HEK293T (cell line): Measurements from ENCODE around the gene PHC2.

Experiments used
- CTCF ChIA-PET: fragments of 350-600 bp; formaldehyde crosslinking; extraction: SDS; loops from one replicate; lab custom pipeline; 2021; ENCODE audit warnings: antibody characterized with exemption, inconsistent platforms; lab: Yijun Ruan, JAX
- POLR2A ChIA-PET: fragments of 350-600 bp; formaldehyde crosslinking; extraction: SDS; loops from one replicate; lab custom pipeline; 2020; ENCODE audit warnings: antibody characterized with exemption, inconsistent platforms; lab: Yijun Ruan, JAX
- DNase-seq: peaks from one replicate; pipeline ENCODE4 v3.0.0; 2012; ENCODE audit warnings: mixed read lengths; ENCODE audit errors: extremely low spot score
- ARNT ChIP-seq: fragments of 450-650 bp; IDR thresholded peaks from 2 replicates; pipeline ENCODE4 v1.6.1; 2017; ENCODE audit warnings: mild to moderate bottlenecking
- BHLHE40 ChIP-seq: fragments of 450-650 bp; IDR thresholded peaks from 2 replicates; pipeline ENCODE4 v1.6.1; 2016; ENCODE audit warnings: mild to moderate bottlenecking, moderate library complexity, borderline replicate concordance
- CTBP1 ChIP-seq: fragments of 450-650 bp; IDR thresholded peaks from 2 replicates; pipeline ENCODE4 v1.6.1; 2016; ENCODE audit warnings: borderline replicate concordance
- ELF4 ChIP-seq: fragments of 450-650 bp; IDR thresholded peaks from 2 replicates; pipeline ENCODE4 v1.6.1; 2017; ENCODE audit warnings: antibody characterized with exemption
- FOXA1 ChIP-seq: fragments of 450-650 bp; IDR thresholded peaks from 2 replicates; pipeline ENCODE4 v1.6.1; 2016; ENCODE audit warnings: mild to moderate bottlenecking
- FOXK2 ChIP-seq: fragments of 450-650 bp; IDR thresholded peaks from 2 replicates; pipeline ENCODE4 v1.6.1; 2016; ENCODE audit warnings: mild to moderate bottlenecking
- FOXM1 ChIP-seq: fragments of 450-650 bp; IDR thresholded peaks from 2 replicates; pipeline ENCODE4 v1.6.1; 2017; ENCODE audit warnings: mild to moderate bottlenecking, borderline replicate concordance
- HDGF ChIP-seq: fragments of 450-650 bp; IDR thresholded peaks from 2 replicates; pipeline ENCODE4 v1.6.1; 2017; ENCODE audit warnings: antibody characterized with exemption, borderline replicate concordance
- L3MBTL2 ChIP-seq: fragments of 450-650 bp; conservative IDR thresholded peaks from 2 replicates; pipeline ENCODE4 v1.6.1; 2016; ENCODE audit warnings: mild to moderate bottlenecking
- LEF1 ChIP-seq: fragments of 450-650 bp; IDR thresholded peaks from 2 replicates; pipeline ENCODE4 v1.6.1; 2017; ENCODE audit warnings: mild to moderate bottlenecking, borderline replicate concordance
- NFRKB ChIP-seq: fragments of 450-650 bp; IDR thresholded peaks from 2 replicates; pipeline ENCODE4 v1.6.1; 2016; ENCODE audit warnings: mild to moderate bottlenecking, moderate library complexity
- SP1 ChIP-seq: fragments of 450-650 bp; IDR thresholded peaks from 2 replicates; pipeline ENCODE4 v1.6.1; 2017
- SUZ12 ChIP-seq: fragments of 450-650 bp; IDR thresholded peaks from 2 replicates; pipeline ENCODE4 v1.6.1; 2016; ENCODE audit warnings: mild to moderate bottlenecking
- TARDBP ChIP-seq: fragments of 450-650 bp; IDR thresholded peaks from 2 replicates; pipeline ENCODE4 v1.6.1; 2016
- ZNF384 ChIP-seq: fragments of 450-650 bp; IDR thresholded peaks from 2 replicates; pipeline ENCODE4 v1.6.1; 2016
- TF ChIP-seq, protein P1 (sequence below): fragments of 450-650 bp; IDR thresholded peaks from 2 replicates; pipeline ENCODE4 v1.6.1; 2016

Gene PHC2

DNA sequence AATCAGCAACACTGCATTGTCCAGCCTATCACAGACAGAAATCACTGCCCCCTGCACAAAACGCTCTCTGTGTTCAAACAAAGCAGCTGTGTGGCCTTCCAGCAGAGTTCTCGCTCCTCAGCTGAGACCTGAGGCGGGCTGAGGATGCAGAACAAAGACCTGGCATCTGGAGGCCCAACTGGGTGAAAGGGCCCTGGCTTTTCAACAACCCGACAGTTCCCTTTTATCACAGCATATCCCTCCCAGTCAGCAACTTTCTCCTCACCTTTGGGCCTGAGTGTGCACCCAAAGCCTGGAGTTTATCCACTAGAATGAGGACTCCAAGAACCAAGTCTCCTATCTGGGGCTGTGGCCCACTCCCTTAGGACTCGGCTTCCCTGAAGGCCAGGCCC is 67.4 kb downstream of the PHC2 start:
- ChIA-PET CTCF (interaction anchor here (1.2 kb wide), 1 partner anchor 93 kb away, joined by 3 read pairs; no protein-coding TSS in a partner anchor), POLR2A (interaction anchor here (0.8 to 2.9 kb wide), 3 partner anchors 9 to 236 kb away, joined by 4 to 17 read pairs (median 5); no protein-coding TSS in a partner anchor)
- DNase-seq = no peak
- TF ChIP-seq, protein P1, sequence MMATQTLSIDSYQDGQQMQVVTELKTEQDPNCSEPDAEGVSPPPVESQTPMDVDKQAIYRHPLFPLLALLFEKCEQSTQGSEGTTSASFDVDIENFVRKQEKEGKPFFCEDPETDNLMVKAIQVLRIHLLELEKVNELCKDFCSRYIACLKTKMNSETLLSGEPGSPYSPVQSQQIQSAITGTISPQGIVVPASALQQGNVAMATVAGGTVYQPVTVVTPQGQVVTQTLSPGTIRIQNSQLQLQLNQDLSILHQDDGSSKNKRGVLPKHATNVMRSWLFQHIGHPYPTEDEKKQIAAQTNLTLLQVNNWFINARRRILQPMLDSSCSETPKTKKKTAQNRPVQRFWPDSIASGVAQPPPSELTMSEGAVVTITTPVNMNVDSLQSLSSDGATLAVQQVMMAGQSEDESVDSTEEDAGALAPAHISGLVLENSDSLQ = no peak
- TF ChIP-seq CTBP1 (no peak), SUZ12 (no peak), HDGF (no peak), NFRKB (no peak), FOXK2 (no peak), FOXM1 (no peak), ARNT (no peak), L3MBTL2 (no peak), ELF4 (no peak), FOXA1 (no peak), BHLHE40 (no peak), ZNF384 (no peak), TARDBP (no peak)

DNA sequence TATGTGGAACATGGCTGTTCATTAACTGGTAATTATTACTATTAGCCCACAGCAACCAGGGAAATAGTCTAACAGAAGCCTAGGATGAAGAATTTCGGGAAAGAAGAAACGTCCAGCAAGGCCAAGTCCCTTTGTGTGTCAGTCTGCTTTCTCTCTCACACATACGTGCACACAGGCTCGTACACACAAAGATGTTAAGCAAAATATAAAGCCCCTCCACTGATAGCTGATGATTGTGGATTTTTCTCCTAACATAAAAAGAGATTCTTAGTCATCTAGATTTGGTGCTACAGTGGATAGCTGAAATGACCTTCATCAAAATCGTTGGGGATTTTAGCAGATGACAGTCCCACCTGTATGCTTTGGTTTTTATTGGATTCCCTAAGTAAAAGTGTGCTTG is 67.9 kb downstream of the PHC2 start:
- TF ChIP-seq FOXM1 = no peak
- no peak for TF ChIP-seq LEF1
- no peak for TF ChIP-seq FOXK2
- no peak for TF ChIP-seq CTBP1
- no peak for TF ChIP-seq L3MBTL2
- no peak for TF ChIP-seq SP1
- TF ChIP-seq FOXA1 = no peak
- TF ChIP-seq NFRKB = no peak
- TF ChIP-seq BHLHE40 = no peak
- no peak for TF ChIP-seq HDGF
- no peak for TF ChIP-seq ARNT
- TF ChIP-seq SUZ12 = no peak
- TF ChIP-seq, protein P1 = no peak
- TF ChIP-seq ELF4 = no peak
- TF ChIP-seq ZNF384 = no peak
- no peak for DNase-seq
- CTCF ChIA-PET = no interaction called here
- POLR2A ChIA-PET = interaction anchor here (1.2 to 2.9 kb wide), 2 partner anchors 9 to 13 kb away, joined by 3 to 17 read pairs; no protein-coding TSS in a partner anchor

DNA sequence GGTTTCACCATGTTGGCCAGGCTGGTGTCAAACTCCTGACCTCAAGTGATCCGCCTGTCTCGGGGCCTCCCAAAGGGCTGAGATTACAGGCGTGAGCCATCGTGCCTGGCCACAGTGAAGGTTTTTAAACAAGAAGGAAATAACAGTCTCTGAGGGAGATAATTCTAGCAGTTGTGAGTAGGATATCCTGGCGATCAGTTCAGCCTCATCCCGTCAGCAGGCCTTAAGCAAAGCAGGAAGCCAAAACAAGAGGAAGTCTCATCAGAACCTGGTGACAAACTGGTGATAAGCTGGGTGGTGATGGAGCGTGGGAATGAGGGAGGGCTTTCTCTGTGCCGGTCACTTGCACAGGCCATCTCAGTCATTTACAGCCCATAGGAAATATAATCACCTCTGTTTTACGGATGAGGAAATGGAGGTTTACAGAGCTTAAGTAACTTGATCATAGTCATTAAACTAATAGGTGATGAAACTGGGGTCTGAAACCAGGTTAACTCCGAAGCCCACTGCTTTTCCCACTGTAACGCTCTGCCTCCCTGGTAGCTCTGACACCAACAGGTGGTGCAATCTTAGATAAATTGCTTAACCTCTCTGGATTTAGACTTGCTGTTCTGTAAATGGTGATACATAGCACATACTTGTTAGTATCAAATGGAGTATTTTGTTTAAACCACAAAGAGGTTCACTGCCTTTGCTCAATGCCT is 69.2 kb downstream of the PHC2 start:
- CTCF ChIA-PET = interaction anchor here (0.6 kb wide), 1 partner anchor 68 kb away, joined by 3 read pairs; no protein-coding TSS in a partner anchor
- no peak for DNase-seq
- no peak for TF ChIP-seq CTBP1
- no peak for TF ChIP-seq SP1
- TF ChIP-seq FOXM1 = no peak
- TF ChIP-seq ARNT = no peak
- no peak for TF ChIP-seq L3MBTL2
- TF ChIP-seq LEF1 = no peak
- no peak for TF ChIP-seq NFRKB
- TF ChIP-seq TARDBP = no peak
- no peak for TF ChIP-seq BHLHE40
- no peak for TF ChIP-seq FOXK2
- no peak for TF ChIP-seq FOXA1
- no peak for TF ChIP-seq ELF4
- TF ChIP-seq, protein P1 = no peak
- no peak for TF ChIP-seq SUZ12
- no peak for TF ChIP-seq HDGF
- POLR2A ChIA-PET = interaction anchor here (1.2 to 2.9 kb wide), 2 partner anchors 11 to 12 kb away, joined by 3 to 17 read pairs; no protein-coding TSS in a partner anchor

DNA sequence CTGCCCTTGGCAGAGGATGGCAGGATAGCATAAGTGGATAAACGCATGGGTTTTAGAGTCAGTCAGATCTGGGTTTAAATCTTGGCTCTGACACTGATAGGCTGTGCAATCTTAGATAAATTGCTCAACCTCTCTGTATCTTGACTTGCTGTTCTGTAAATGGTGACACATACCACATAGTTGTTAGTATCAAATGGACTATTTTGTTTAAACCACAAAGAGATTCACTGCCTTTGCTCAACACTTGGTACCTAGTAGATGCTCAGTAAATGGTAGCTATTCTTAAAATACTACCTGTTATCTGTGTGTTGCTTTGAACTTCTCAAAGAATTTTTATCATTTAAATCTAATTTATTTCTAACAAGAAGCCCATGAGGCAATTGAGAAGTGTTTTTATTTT is 70.5 kb downstream of the PHC2 start:
- ChIA-PET CTCF (no interaction called here), POLR2A (interaction anchor here (0.7 kb wide), 1 partner anchor 10 kb away, joined by 5 read pairs; no protein-coding TSS in a partner anchor)
- no peak for TF ChIP-seq FOXK2
- TF ChIP-seq NFRKB = no peak
- TF ChIP-seq ELF4 = no peak
- no peak for TF ChIP-seq LEF1
- no peak for TF ChIP-seq CTBP1
- no peak for TF ChIP-seq HDGF
- DNase-seq = no peak

- ChIA-PET CTCF (no interaction called here), POLR2A (interaction anchor here (0.7 kb wide), 1 partner anchor 10 kb away, joined by 5 read pairs; no protein-coding TSS in a partner anchor)
- DNase-seq = no peak
- TF ChIP-seq FOXM1 (no peak), L3MBTL2 (no peak), SUZ12 (no peak), BHLHE40 (no peak), FOXA1 (no peak), FOXK2 (no peak), ZNF384 (no peak), NFRKB (no peak), LEF1 (no peak), HDGF (no peak), SP1 (no peak), ARNT (no peak), TARDBP (no peak), ELF4 (no peak), CTBP1 (no peak)
- TF ChIP-seq, protein P1 = no peak
Measured at GRCh38 chr1:33359931-33360330, 71.0 kb downstream of the PHC2 start.
